HG03457 (cell line): ENCODE results near the gene PFKP.

Experiments
- ATAC-seq: cut with Tn5 transposase; IDR thresholded peaks from one replicate; pipeline ENCODE4 v1.9.1; 2021; ENCODE audit warnings: moderate number of reproducible peaks; ENCODE audit not compliant: unreplicated experiment

Gene PFKP

GRCh38 chr10:3129581-3130340 lies 62.4 kb downstream of the PFKP start:
- ATAC-seq, result no peak

- no peak for ATAC-seq
These were observed 63.8 kb downstream of the PFKP start for GRCh38 chr10:3131098-3131497.

GRCh38 chr10:3132036-3133025 lies 65.0 kb downstream of the PFKP start:
- no peak for ATAC-seq

- ATAC-seq, result no peak
These were observed 66.6 kb downstream of the PFKP start for GRCh38 chr10:3133948-3134347.

GRCh38 chr10:3135006-3135405 lies 67.7 kb downstream of the PFKP start:
- no peak for ATAC-seq

GRCh38 chr10:3136336-3136735 lies 69.0 kb downstream of the PFKP start:
- ATAC-seq, result no peak

- no peak for ATAC-seq
These were observed 69.6 kb downstream of the PFKP start for GRCh38 chr10:3136763-3137611.

GRCh38 chr10:3137958-3138726 lies 70.8 kb downstream of the PFKP start:
- ATAC-seq, result no peak

GRCh38 chr10:3139216-3139910 lies 72.0 kb downstream of the PFKP start:
- ATAC-seq, result no peak

- no peak for ATAC-seq
These were observed 72.9 kb downstream of the PFKP start for GRCh38 chr10:3140280-3140679.

- no peak for ATAC-seq
These were observed 74.1 kb downstream of the PFKP start for GRCh38 chr10:3141351-3142005.

- ATAC-seq, result no peak
These were observed 75.0 kb downstream of the PFKP start for GRCh38 chr10:3142146-3142875.

GRCh38 chr10:3143366-3143765 lies 76.0 kb downstream of the PFKP start:
- no peak for ATAC-seq

GRCh38 chr10:3143791-3144434 lies 76.6 kb downstream of the PFKP start:
- ATAC-seq, result no peak

GRCh38 chr10:3145366-3145765 lies 78.0 kb downstream of the PFKP start:
- ATAC-seq, result no peak

- no peak for ATAC-seq
These were observed 78.9 kb downstream of the PFKP start for GRCh38 chr10:3146289-3146688.

GRCh38 chr10:3147117-3147820 lies 79.9 kb downstream of the PFKP start:
- ATAC-seq, result no peak
